WTC11 (cell line): ENCODE results near the gene EXOC4. TPM values are rescaled to one million over a fixed set of nuclear protein-coding genes. Genes with fewer than 3 reads are reported as not detected.

Source experiments
- ATAC-seq: fragments of 200-7000 bp; cut with Tn5 transposase; 2 replicates; pipeline ENCODE4 v1.10.0; 2021; ENCODE audit warnings: mild to moderate bottlenecking, moderate library complexity
- CTCF ChIA-PET: fragments of 300-600 bp; sonication (Branson Sonifier 250); formaldehyde crosslinking; loops from one replicate; lab custom pipeline; 2021; ENCODE audit warnings: antibody characterized with exemption; lab: Charles Lee
- POLR2A ChIA-PET: fragments of 350-600 bp; sonication (Branson Sonifier 250); formaldehyde crosslinking; loops from one replicate; lab custom pipeline; 2021; ENCODE audit warnings: antibody characterized with exemption; lab: Charles Lee
- DNase-seq: peaks from one replicate; pipeline ENCODE4 v3.0.0; 2021; ENCODE audit warnings: low spot score
- H3K27ac Mint-ChIP-seq: 2 replicates; pipeline ENCODE4 v1.8.0; 2021; ENCODE audit warnings: mixed read lengths
- H3K27me3 Mint-ChIP-seq: 2 replicates; pipeline ENCODE4 v1.8.0; 2021; ENCODE audit warnings: low read depth, mild to moderate bottlenecking, moderate library complexity, mixed read lengths
- H3K36me3 Mint-ChIP-seq: 2 replicates; pipeline ENCODE4 v1.8.0; 2021; ENCODE audit warnings: mixed read lengths
- H3K4me1 Mint-ChIP-seq: 2 replicates; pipeline ENCODE4 v1.8.0; 2022; ENCODE audit warnings: mixed read lengths
- H3K4me3 Mint-ChIP-seq: 2 replicates; pipeline ENCODE4 v1.8.0; 2021; ENCODE audit warnings: mild to moderate bottlenecking, moderate library complexity, mixed read lengths
- H3K9me3 Mint-ChIP-seq: 2 replicates; pipeline ENCODE4 v1.8.0; 2021; ENCODE audit warnings: mixed read lengths
- ARID4B ChIP-seq: sonication (generic); formaldehyde crosslinking; IDR thresholded peaks from 2 replicates; pipeline ENCODE4 v1.8.0; 2023; ENCODE audit warnings: missing genetic modification reagents, mild to moderate bottlenecking, borderline replicate concordance
- CTCF ChIP-seq: fragments of 200-600 bp; IDR thresholded peaks from 2 replicates; pipeline ENCODE4 v1.8.0; 2022; ENCODE audit warnings: antibody characterized with exemption
- E2F4 ChIP-seq: sonication (generic); formaldehyde crosslinking; IDR thresholded peaks from 2 replicates; pipeline ENCODE4 v1.8.1; 2022; ENCODE audit warnings: low read depth, mild to moderate bottlenecking, moderate library complexity, missing genetic modification reagents, borderline replicate concordance
- ELF4 ChIP-seq: sonication (generic); formaldehyde crosslinking; IDR thresholded peaks from 2 replicates; pipeline ENCODE4 v1.8.1; 2022; ENCODE audit warnings: low read depth, mild to moderate bottlenecking, moderate library complexity, missing genetic modification reagents
- KAT7 ChIP-seq: sonication (generic); formaldehyde crosslinking; IDR thresholded peaks from 2 replicates; pipeline ENCODE4 v1.8.1; 2023; ENCODE audit warnings: missing genetic modification reagents, mild to moderate bottlenecking, borderline replicate concordance
- MLX ChIP-seq: sonication (generic); formaldehyde crosslinking; IDR thresholded peaks from 2 replicates; pipeline ENCODE4 v1.8.1; 2023; ENCODE audit warnings: mild to moderate bottlenecking, missing genetic modification reagents, moderate library complexity
- NFATC4 ChIP-seq: fragments of 250-450 bp; sonication (Bioruptor Pico); IDR thresholded peaks from 2 replicates; pipeline ENCODE4 v1.9.0; 2021; ENCODE audit warnings: mild to moderate bottlenecking
- NFYB ChIP-seq: sonication (generic); formaldehyde crosslinking; conservative IDR thresholded peaks from 2 replicates; pipeline ENCODE4 v1.8.0; 2022; ENCODE audit warnings: low read depth, missing genetic modification reagents
- NR2C2 ChIP-seq: sonication (generic); formaldehyde crosslinking; IDR thresholded peaks from 2 replicates; pipeline ENCODE4 v1.8.0; 2022; ENCODE audit warnings: mild to moderate bottlenecking, missing genetic modification reagents
- PRDM15 ChIP-seq: sonication (generic); formaldehyde crosslinking; IDR thresholded peaks from 2 replicates; pipeline ENCODE4 v1.8.0; 2022; ENCODE audit warnings: missing genetic modification reagents
- PREB ChIP-seq: sonication (generic); formaldehyde crosslinking; IDR thresholded peaks from 2 replicates; pipeline ENCODE4 v1.8.1; 2022; ENCODE audit warnings: mild to moderate bottlenecking, missing genetic modification reagents, moderate library complexity, borderline replicate concordance
- SP1 ChIP-seq: sonication (generic); formaldehyde crosslinking; conservative IDR thresholded peaks from 2 replicates; pipeline ENCODE4 v1.8.1; 2022; ENCODE audit warnings: missing genetic modification reagents
- TEAD4 ChIP-seq: sonication (generic); formaldehyde crosslinking; IDR thresholded peaks from 2 replicates; pipeline ENCODE4 v1.8.0; 2022; ENCODE audit warnings: mild to moderate bottlenecking, missing genetic modification reagents
- TP53 ChIP-seq: sonication (generic); formaldehyde crosslinking; IDR thresholded peaks from 2 replicates; pipeline ENCODE4 v1.8.1; 2023; ENCODE audit warnings: mild to moderate bottlenecking, missing genetic modification reagents
- ZBTB21 ChIP-seq: sonication (generic); formaldehyde crosslinking; IDR thresholded peaks from 2 replicates; pipeline ENCODE4 v1.8.1; 2023; ENCODE audit warnings: mild to moderate bottlenecking, missing genetic modification reagents, borderline replicate concordance
- ZNF121 ChIP-seq: sonication (generic); formaldehyde crosslinking; IDR thresholded peaks from 2 replicates; pipeline ENCODE4 v1.8.0; 2023; ENCODE audit warnings: missing genetic modification reagents
- ZNF138 ChIP-seq: sonication (generic); formaldehyde crosslinking; conservative IDR thresholded peaks from 2 replicates; pipeline ENCODE4 v1.8.1; 2022; ENCODE audit warnings: mild to moderate bottlenecking, moderate library complexity, missing genetic modification reagents
- total RNA-seq: library from RNA; stranded (reverse); gene quantifications from 3 replicates; pipeline ENCODE4 v1.2.3, GENCODE V29; 2021

The EXOC4 gene
- total RNA-seq, 1 experiment from 2014 or later = 62.0 TPM

GRCh38 chr7:133571076-133571475 is 318.2 kb downstream of the EXOC4 start:
- H3K4me1 Mint-ChIP-seq = peaks cover 7% of the 10 kb centered on the region
- ATAC-seq (no peak), DNase-seq (no peak)
- H3K4me3 Mint-ChIP-seq = no peak overlapping the region
- ChIA-PET POLR2A (no interaction called here), CTCF (no interaction called here)
- no peak overlapping the region for H3K27ac Mint-ChIP-seq
- no peaks in the 10 kb centered on the region for H3K9me3 Mint-ChIP-seq
- H3K27me3 Mint-ChIP-seq = no peaks in the 10 kb centered on the region
- H3K36me3 Mint-ChIP-seq = no peaks in the 10 kb centered on the region
- TF ChIP-seq ELF4 (CRISPR knock-in tag) (no peak), NFYB (CRISPR knock-in tag) (no peak), NR2C2 (CRISPR knock-in tag) (no peak)

- ATAC-seq = no peak
- DNase-seq = no peak
- TF ChIP-seq NFATC4 (CRISPR knock-in tag) (no peak), ZNF121 (no peak), MLX (CRISPR knock-in tag) (no peak), ZBTB21 (CRISPR knock-in tag) (no peak), TEAD4 (CRISPR knock-in tag) (no peak), PRDM15 (CRISPR knock-in tag) (no peak), CTCF (no peak), KAT7 (CRISPR knock-in tag) (no peak), PREB (CRISPR knock-in tag) (no peak), SP1 (CRISPR knock-in tag) (no peak), ZNF138 (no peak), TP53 (CRISPR knock-in tag) (no peak), ARID4B (CRISPR knock-in tag) (no peak), ELF4 (CRISPR knock-in tag) (no peak), E2F4 (CRISPR knock-in tag) (no peak), NR2C2 (CRISPR knock-in tag) (no peak)
- ChIA-PET POLR2A (no interaction called here), CTCF (no interaction called here)
- Mint-ChIP-seq H3K4me3 (no peak overlapping the region), H3K27me3 (no peaks in the 10 kb centered on the region), H3K4me1 (peaks cover 7% of the 10 kb centered on the region), H3K36me3 (no peaks in the 10 kb centered on the region), H3K27ac (0 out of 2 replicates have a peak overlapping the region, but pooled peaks have one; percentile 28), H3K9me3 (no peaks in the 10 kb centered on the region)
Measured at GRCh38 chr7:133572087-133572486, 319.2 kb downstream of the EXOC4 start.
